ENCODE measurements around the gene ADRA2C. TPM values are rescaled to one million over a fixed set of nuclear protein-coding genes. Genes with fewer than 3 reads are reported as not detected.

The ADRA2C gene
- total and polyA plus RNA-seq, 12 donors: 2.8 to 8.8 (median 5.5) TPM

- 6 to 10% methylated on average over 100 to 102 of the region's 107 CpGs for WGBS, 2 donors
- intact Hi-C loops (cut with DNase I): loop anchor here in 3 of 10 donors (5.0 to 10.0 kb wide), 3 partner anchors 108 to 482 kb away; no protein-coding TSS in a partner anchor
- Histone ChIP-seq H3K4me3 (peak overlapping the region in 9 of 10 donors; percentile 16 to 47 (median 37)), H3K36me3 (no peaks in the 10 kb centered on the region), H3K9me3 (no peaks in the 10 kb centered on the region), H3K4me1 (peaks cover 0 to 11% (median 5%) of the 10 kb centered on the region in 9 donors), H3K27me3 (peaks cover 0 to 75% (median 64%) of the 10 kb centered on the region in 7 donors), H3K27ac (peak overlapping the region in 5 of 10 donors; percentile 28 to 68 (median 48))
- ATAC-seq: no peak
- TF ChIP-seq CTCF (IDR thresholded peaks at IDR 0.05): peak in 1 of 9 donors; percentile 2
- no peak for DNase-seq
These were observed 792 bp downstream of the ADRA2C start for GRCh38 chr4:3766785-3767569.

DNA sequence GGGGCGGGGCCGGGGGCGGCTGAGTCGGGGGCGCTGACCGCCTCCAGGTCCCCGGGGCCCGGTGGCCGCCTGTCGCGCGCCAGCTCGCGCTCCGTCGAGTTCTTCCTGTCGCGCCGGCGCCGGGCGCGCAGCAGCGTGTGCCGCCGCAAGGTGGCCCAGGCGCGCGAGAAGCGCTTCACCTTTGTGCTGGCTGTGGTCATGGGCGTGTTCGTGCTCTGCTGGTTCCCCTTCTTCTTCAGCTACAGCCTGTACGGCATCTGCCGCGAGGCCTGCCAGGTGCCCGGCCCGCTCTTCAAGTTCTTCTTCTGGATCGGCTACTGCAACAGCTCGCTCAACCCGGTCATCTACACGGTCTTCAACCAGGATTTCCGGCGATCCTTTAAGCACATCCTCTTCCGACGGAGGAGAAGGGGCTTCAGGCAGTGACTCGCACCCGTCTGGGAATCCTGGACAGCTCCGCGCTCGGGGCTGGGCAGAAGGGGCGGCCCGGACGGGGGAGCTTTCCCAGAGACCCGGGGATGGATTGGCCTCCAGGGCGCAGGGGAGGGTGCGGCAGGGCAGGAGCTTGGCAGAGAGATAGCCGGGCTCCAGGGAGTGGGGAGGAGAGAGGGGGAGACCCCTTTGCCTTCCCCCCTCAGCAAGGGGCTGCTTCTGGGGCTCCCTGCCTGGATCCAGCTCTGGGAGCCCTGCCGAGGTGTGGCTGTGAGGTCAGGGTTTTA, 1.5 kb downstream of the ADRA2C start:
- H3K27me3 ChIP-seq: peaks cover 0 to 82% (median 71%) of the 10 kb centered on the region in 7 donors
- no peak for DNase-seq
- no peak for ATAC-seq
- intact Hi-C loops (cut with DNase I): loop anchor here in 3 of 10 donors (5.0 to 10.0 kb wide), 3 partner anchors 107 to 483 kb away; no protein-coding TSS in a partner anchor
- no peak overlapping the region for H3K27ac ChIP-seq
- no peaks in the 10 kb centered on the region for H3K36me3 ChIP-seq
- TF ChIP-seq CTCF (IDR thresholded peaks at IDR 0.05): peak in 6 of 9 donors; percentile 11 to 41 (median 22)
- 10 to 12% methylated on average over 56 to 58 of the region's 58 CpGs for WGBS, 2 donors
- H3K9me3 ChIP-seq: no peaks in the 10 kb centered on the region
- H3K4me3 ChIP-seq: peak overlapping the region in 3 of 10 donors; percentile 8 to 16 (median 15)
- H3K4me1 ChIP-seq: peaks cover 0 to 11% (median 5%) of the 10 kb centered on the region in 9 donors

- no peak overlapping the region for H3K27ac ChIP-seq
- ATAC-seq (no peak), DNase-seq (no peak)
- no peaks in the 10 kb centered on the region for H3K9me3 ChIP-seq
- H3K27me3 ChIP-seq: peaks cover 0 to 86% (median 80%) of the 10 kb centered on the region in 7 donors
- 59 to 63% methylated on average over 14 of the region's 14 CpGs for WGBS, 2 donors
- H3K4me3 ChIP-seq: no peak overlapping the region
- intact Hi-C loops (cut with DNase I): loop anchor here in 3 of 10 donors (5.0 to 10.0 kb wide), 3 partner anchors 106 to 484 kb away; no protein-coding TSS in a partner anchor
- TF ChIP-seq CTCF (IDR thresholded peaks at IDR 0.05): no peak
- peaks cover 0 to 11% (median 5%) of the 10 kb centered on the region in 9 donors for H3K4me1 ChIP-seq
- H3K36me3 ChIP-seq: no peaks in the 10 kb centered on the region
These were observed 2.9 kb downstream of the ADRA2C start for GRCh38 chr4:3768842-3769641.
